ENCODE results near the gene KDM3B. TPM values are rescaled to one million over a fixed set of nuclear protein-coding genes. Genes with fewer than 3 reads are reported as not detected.

KDM3B gene
- total RNA-seq, 1 experiment from 2014 or later: 89.2 TPM

DNA sequence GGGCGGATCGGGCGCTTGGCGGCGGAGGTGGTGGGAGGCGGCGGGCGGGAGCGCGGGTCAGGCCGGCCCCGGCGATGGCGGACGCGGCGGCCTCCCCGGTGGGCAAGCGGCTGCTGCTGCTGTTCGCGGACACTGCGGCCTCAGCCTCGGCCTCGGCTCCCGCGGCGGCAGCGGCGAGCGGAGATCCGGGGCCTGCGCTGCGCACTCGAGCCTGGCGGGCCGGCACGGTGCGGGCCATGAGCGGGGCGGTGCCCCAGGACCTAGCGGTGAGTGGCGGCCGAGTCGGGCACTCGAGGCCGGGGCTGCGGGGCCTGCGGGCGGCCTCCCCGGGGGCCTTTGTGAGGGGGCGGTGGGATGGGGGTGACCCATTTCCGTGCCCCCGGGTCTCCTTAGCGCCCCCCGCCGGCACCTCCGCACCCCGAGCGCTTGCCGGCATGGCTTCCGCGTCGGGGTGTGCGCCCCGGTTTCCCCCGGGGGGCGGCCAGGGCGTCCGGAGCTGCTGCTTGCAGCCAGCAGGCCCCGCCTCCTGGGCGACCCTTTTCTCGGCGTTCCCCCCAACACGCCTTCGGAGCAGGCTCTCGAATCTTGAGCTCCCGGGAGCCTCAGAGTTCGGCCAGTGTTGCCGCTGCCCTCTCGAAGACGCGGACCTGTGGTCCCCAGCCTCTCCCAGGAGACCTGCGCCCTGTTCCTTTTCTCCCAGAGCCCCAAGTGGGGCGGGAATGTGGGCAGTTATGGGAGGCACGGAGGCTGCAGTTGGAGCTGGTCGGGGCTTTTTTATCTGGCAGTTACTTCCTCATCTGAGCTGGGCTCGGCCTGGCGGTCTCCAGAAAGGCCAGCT is 456 bp downstream of the KDM3B start:
- H3K27me3 ChIP-seq (ENCODE audit: insufficient read depth, low read length): no peaks in the 10 kb centered on the region
- Mint-ChIP-seq H3K27ac (peak overlapping the region; percentile 93 to 99 (median 98)), H3K36me3 (ENCODE audit: insufficient read depth in 1 of 3, low read depth in 3 of 3) (peaks cover 6 to 32% (median 19%) of the 10 kb centered on the region in 3 experiments), H3K9me3 (peaks cover 0 to 4% of the 10 kb centered on the region in 2 experiments; a peak in 1 of 5 replicates), H3K27me3 (ENCODE audit: low read depth) (no peaks in the 10 kb centered on the region), H3K4me3 (peak overlapping the region; percentile 88 to 98), H3K4me1 (peaks cover 24 to 28% of the 10 kb centered on the region in 2 experiments)
- peaks cover 23% of the 10 kb centered on the region; the same call in 1 of the 2 replicates for H3K79me2 ChIP-seq (ENCODE audit: insufficient read depth, low read length)
- no peak overlapping the region for H4K8ac ChIP-seq (replicated peaks; ENCODE audit: insufficient read length, low read depth, low read length)
- no peak overlapping the region for H2BK12ac ChIP-seq (ENCODE audit: insufficient read length, low read depth, low read length)
- H4K5ac ChIP-seq (ENCODE audit: insufficient read length, low read depth, low read length): no peak overlapping the region
- peak overlapping the region; percentile 74 for H3K14ac ChIP-seq (ENCODE audit: insufficient read depth, low read length)
- H2BK5ac ChIP-seq (ENCODE audit: insufficient read length, low read length): no peak overlapping the region
- no peak overlapping the region for H3K23ac ChIP-seq (ENCODE audit: insufficient read length, low read depth, low read length)
- no peak overlapping the region for H2BK15ac ChIP-seq (ENCODE audit: low read depth, low read length)
- H3K56ac ChIP-seq (ENCODE audit: insufficient read length, low read depth, low read length): no peak overlapping the region
- DNase-seq: peak; percentile 62
- TF ChIP-seq, protein P1, sequence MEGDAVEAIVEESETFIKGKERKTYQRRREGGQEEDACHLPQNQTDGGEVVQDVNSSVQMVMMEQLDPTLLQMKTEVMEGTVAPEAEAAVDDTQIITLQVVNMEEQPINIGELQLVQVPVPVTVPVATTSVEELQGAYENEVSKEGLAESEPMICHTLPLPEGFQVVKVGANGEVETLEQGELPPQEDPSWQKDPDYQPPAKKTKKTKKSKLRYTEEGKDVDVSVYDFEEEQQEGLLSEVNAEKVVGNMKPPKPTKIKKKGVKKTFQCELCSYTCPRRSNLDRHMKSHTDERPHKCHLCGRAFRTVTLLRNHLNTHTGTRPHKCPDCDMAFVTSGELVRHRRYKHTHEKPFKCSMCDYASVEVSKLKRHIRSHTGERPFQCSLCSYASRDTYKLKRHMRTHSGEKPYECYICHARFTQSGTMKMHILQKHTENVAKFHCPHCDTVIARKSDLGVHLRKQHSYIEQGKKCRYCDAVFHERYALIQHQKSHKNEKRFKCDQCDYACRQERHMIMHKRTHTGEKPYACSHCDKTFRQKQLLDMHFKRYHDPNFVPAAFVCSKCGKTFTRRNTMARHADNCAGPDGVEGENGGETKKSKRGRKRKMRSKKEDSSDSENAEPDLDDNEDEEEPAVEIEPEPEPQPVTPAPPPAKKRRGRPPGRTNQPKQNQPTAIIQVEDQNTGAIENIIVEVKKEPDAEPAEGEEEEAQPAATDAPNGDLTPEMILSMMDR (conservative IDR thresholded peaks at IDR 0.05): peak; percentile 44
- H3K27ac ChIP-seq (ENCODE audit: insufficient read length, low read depth, low read length): no peak overlapping the region
- H3K4me1 ChIP-seq (ENCODE audit: insufficient read depth, low read length): peaks cover 6% of the 10 kb centered on the region
- peak overlapping the region; percentile 79 for H3K9ac ChIP-seq (ENCODE audit: extremely low read depth, insufficient read length, low read length)
- WGBS (ENCODE audit: extremely low coverage, insufficient read length, low lambda C conversion rate): no CpG with 5 or more reads among the region's 88 CpGs
- peak overlapping the region; percentile 29 for H3K18ac ChIP-seq (ENCODE audit: insufficient read length, low read depth, low read length)
- peaks cover 9% of the 10 kb centered on the region for H3K23me2 ChIP-seq (ENCODE audit: insufficient read length, low read depth, low read length, poor library complexity, severe bottlenecking)
- H3K79me1 ChIP-seq (ENCODE audit: insufficient read depth, low read depth, low read length, poor library complexity, severe bottlenecking): no peaks in the 10 kb centered on the region
- no peak overlapping the region for H2AK5ac ChIP-seq (ENCODE audit: insufficient read length, low read length)
- no peaks in the 10 kb centered on the region for H3K9me3 ChIP-seq (ENCODE audit: control insufficient read depth, low read depth, low read length)
- no peak overlapping the region for H3K4ac ChIP-seq (ENCODE audit: low read depth, low read length)
- H4K20me1 ChIP-seq (ENCODE audit: control insufficient read depth, insufficient read depth, insufficient read length): no peaks in the 10 kb centered on the region
- peak overlapping the region; percentile 88 for H3K4me2 ChIP-seq (ENCODE audit: insufficient read depth, insufficient read length, low read length)
- no peak overlapping the region for H4K91ac ChIP-seq (ENCODE audit: insufficient read length, low read depth, low read length)
- H2BK20ac ChIP-seq (ENCODE audit: low read depth, low read length, poor library complexity, severe bottlenecking): no peak overlapping the region
- no peak overlapping the region for H3T11ph ChIP-seq (ENCODE audit: low read length)
- no peak overlapping the region for H2BK120ac ChIP-seq (ENCODE audit: low read depth, low read length, poor library complexity, severe bottlenecking)
- H2AFZ ChIP-seq (ENCODE audit: low read length): no peak overlapping the region
